HG02884 (cell line): Measurements from ENCODE around the gene HHIPL1.
"Not testable (repeated sequence)": the region's sequence is repeated elsewhere in the genome, so short reads cannot be mapped to it uniquely, and the experiment has no call there.

Source experiments
- ATAC-seq: cut with Tn5 transposase; IDR thresholded peaks from one replicate; pipeline ENCODE4 v1.9.1; 2021; ENCODE audit warnings: mild to moderate bottlenecking, moderate library complexity; ENCODE audit not compliant: unreplicated experiment

The HHIPL1 gene

GRCh38 chr14:99633141-99633540, 11.8 kb upstream of the HHIPL1 start:
- no peak for ATAC-seq

- no peak for ATAC-seq
Measured at GRCh38 chr14:99633918-99634317, 11.0 kb upstream of the HHIPL1 start.

- no peak for ATAC-seq
Measured at GRCh38 chr14:99634443-99634842, 10.5 kb upstream of the HHIPL1 start.

GRCh38 chr14:99635116-99635515, 9.8 kb upstream of the HHIPL1 start:
- ATAC-seq = no peak

- no peak for ATAC-seq
Measured at GRCh38 chr14:99636487-99636886, 8.4 kb upstream of the HHIPL1 start.

- no peak for ATAC-seq
Measured at GRCh38 chr14:99637624-99638023, 7.3 kb upstream of the HHIPL1 start.

- not testable (repeated sequence) for ATAC-seq
Measured at GRCh38 chr14:99642771-99643170, 2.2 kb upstream of the HHIPL1 start.

- ATAC-seq = no peak
Measured at GRCh38 chr14:99643343-99643742, 1.6 kb upstream of the HHIPL1 start.

GRCh38 chr14:99644035-99644587, 818 bp upstream of the HHIPL1 start:
- no peak for ATAC-seq

- ATAC-seq = no peak
Measured at GRCh38 chr14:99645545-99646505, 896 bp downstream of the HHIPL1 start.

- no peak for ATAC-seq
Measured at GRCh38 chr14:99647411-99647810, 2.5 kb downstream of the HHIPL1 start.

GRCh38 chr14:99648027-99648784, 3.3 kb downstream of the HHIPL1 start:
- ATAC-seq = no peak

- ATAC-seq = no peak
Measured at GRCh38 chr14:99649219-99649618, 4.3 kb downstream of the HHIPL1 start.

GRCh38 chr14:99649643-99650042, 4.7 kb downstream of the HHIPL1 start:
- no peak for ATAC-seq

- no peak for ATAC-seq
Measured at GRCh38 chr14:99650189-99650588, 5.3 kb downstream of the HHIPL1 start.

GRCh38 chr14:99651953-99652746, 7.2 kb downstream of the HHIPL1 start:
- ATAC-seq = no peak

GRCh38 chr14:99654235-99654985, 9.5 kb downstream of the HHIPL1 start:
- no peak for ATAC-seq

GRCh38 chr14:99655521-99655920, 10.6 kb downstream of the HHIPL1 start:
- no peak for ATAC-seq

- ATAC-seq = no peak
Measured at GRCh38 chr14:99656171-99656570, 11.2 kb downstream of the HHIPL1 start.

- no peak for ATAC-seq
Measured at GRCh38 chr14:99657645-99658155, 12.8 kb downstream of the HHIPL1 start.
